Adrenal gland (tissue), 5 donors: Measurements from ENCODE around the gene RPS27A.

ENCODE experiments used
- POLR2A ChIP-seq, 2 donors: fragments of 450-650 bp; IDR thresholded peaks; one replicate each; pipeline ENCODE4 v1.6.1; 2017; ENCODE audit warnings: antibody characterized with exemption in 2 of 2, mild to moderate bottlenecking in 2 of 2, moderate library complexity in 1 of 2
- TF ChIP-seq, protein P1 (sequence below), 6 experiments: fragments of 450-650 bp in 4 of 6; fragments of 200-600 bp in 2 of 6; sonication (generic) in 1 of 6; IDR thresholded peaks; 1 replicate in 5 of 6; 2 replicates in 1 of 6; pipeline versions ENCODE4 v1.5.1 to v1.8.0; 2016 to 2021; ENCODE audit warnings: antibody characterized with exemption in 6 of 6, mild to moderate bottlenecking in 2 of 6, moderate library complexity in 1 of 6
- donor health status: DM: no; HTN: no; CAD: no.

DNA sequence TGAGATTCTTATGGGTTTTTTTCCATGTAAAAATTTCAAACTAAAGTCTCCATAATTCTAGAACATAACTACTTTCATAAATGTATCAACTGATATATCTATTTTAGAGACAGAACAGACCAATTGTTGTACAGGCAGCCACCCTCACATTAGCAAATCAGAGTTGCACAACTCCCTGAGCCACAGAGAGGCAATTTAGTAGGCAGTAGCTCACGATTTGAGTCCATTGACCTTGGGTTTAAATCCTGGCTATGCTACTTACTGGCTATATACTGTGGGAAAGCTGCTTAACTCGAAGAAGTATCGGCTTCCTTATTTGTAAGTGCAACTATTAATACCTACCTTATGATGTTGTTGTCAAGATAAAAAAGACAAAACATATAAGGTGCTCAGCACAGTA is 20.3 kb downstream of the RPS27A start:
- TF ChIP-seq POLR2A (IDR thresholded peaks at IDR 0.05): no peak
- TF ChIP-seq, protein P1, sequence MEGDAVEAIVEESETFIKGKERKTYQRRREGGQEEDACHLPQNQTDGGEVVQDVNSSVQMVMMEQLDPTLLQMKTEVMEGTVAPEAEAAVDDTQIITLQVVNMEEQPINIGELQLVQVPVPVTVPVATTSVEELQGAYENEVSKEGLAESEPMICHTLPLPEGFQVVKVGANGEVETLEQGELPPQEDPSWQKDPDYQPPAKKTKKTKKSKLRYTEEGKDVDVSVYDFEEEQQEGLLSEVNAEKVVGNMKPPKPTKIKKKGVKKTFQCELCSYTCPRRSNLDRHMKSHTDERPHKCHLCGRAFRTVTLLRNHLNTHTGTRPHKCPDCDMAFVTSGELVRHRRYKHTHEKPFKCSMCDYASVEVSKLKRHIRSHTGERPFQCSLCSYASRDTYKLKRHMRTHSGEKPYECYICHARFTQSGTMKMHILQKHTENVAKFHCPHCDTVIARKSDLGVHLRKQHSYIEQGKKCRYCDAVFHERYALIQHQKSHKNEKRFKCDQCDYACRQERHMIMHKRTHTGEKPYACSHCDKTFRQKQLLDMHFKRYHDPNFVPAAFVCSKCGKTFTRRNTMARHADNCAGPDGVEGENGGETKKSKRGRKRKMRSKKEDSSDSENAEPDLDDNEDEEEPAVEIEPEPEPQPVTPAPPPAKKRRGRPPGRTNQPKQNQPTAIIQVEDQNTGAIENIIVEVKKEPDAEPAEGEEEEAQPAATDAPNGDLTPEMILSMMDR (IDR thresholded peaks at IDR 0.05): no peak
